Activated naive CD4-positive, alpha-beta T cell treated with anti-CD3 and anti-CD28 coated beads, Interleukin-2, amount 50 U/mL, for 24 hours (primary cell): Measurements from ENCODE around the gene SYDE2.

Experiments used
- H3K27ac Mint-ChIP-seq: one replicate; pipeline ENCODE4 v1.8.0; 2021; ENCODE audit warnings: mild to moderate bottlenecking, mixed read lengths
- H3K27me3 Mint-ChIP-seq: one replicate; pipeline ENCODE4 v1.8.0; 2021; ENCODE audit warnings: mixed read lengths
- H3K36me3 Mint-ChIP-seq: one replicate; pipeline ENCODE4 v1.8.0; 2021; ENCODE audit warnings: mixed read lengths
- H3K4me1 Mint-ChIP-seq: one replicate; pipeline ENCODE4 v1.8.0; 2021; ENCODE audit warnings: mixed read lengths
- H3K4me3 Mint-ChIP-seq: one replicate; pipeline ENCODE4 v1.8.0; 2021; ENCODE audit warnings: mild to moderate bottlenecking, mixed read lengths
- H3K9me3 Mint-ChIP-seq: one replicate; pipeline ENCODE4 v1.8.0; 2021; ENCODE audit warnings: mixed read lengths

The SYDE2 gene

DNA sequence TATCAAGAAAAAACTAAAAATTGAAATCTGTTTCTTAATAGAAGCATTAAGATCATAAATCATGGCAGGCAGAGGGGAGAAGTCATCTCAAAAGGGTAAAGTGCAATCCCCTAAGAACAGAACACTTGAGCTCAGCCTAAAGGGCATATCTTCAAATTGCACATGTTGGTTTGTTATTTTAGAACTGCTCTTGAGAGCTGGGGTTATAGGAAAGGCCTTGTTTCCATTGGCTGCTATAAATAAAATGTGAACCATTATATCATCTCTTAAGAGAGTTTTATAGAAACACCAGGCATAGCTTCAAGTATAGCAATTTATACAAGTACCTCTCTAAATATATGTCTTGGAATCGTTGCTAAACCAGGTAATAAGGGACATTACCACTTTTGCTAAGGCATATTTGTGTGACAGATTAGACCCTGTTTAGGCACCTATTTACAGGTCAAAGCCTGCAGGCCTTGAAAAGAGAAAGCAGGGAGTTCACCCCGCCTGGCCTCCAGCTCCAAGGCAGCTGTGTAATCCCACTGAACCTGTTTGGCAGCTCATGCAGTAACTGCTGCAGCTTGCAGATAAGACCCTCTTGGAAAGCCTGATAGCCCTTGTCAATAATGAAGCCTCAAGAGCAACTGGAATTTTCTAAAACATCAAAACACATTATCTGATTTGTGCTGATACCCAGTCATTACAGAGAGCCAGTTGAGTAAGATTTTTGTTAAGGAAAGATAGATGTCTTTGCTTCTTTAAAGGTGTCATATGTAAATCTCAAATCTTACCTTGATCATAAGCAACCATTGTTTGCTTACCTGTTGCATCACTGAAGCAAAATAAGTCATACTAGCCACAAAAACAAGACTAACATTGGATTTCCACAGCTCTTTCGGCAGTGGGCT, 24.2 kb upstream of the SYDE2 start:
- H3K9me3 Mint-ChIP-seq: no peaks in the 10 kb centered on the region
- peaks cover 2% of the 10 kb centered on the region for H3K27me3 Mint-ChIP-seq
- no peaks in the 10 kb centered on the region for H3K4me1 Mint-ChIP-seq
- no peak overlapping the region for H3K27ac Mint-ChIP-seq
- H3K36me3 Mint-ChIP-seq: no peaks in the 10 kb centered on the region
- H3K4me3 Mint-ChIP-seq: no peak overlapping the region

- no peaks in the 10 kb centered on the region for H3K9me3 Mint-ChIP-seq
- peaks cover 2% of the 10 kb centered on the region for H3K27me3 Mint-ChIP-seq
- H3K36me3 Mint-ChIP-seq: no peaks in the 10 kb centered on the region
- no peak overlapping the region for H3K27ac Mint-ChIP-seq
- H3K4me1 Mint-ChIP-seq: no peaks in the 10 kb centered on the region
- no peak overlapping the region for H3K4me3 Mint-ChIP-seq
These were observed 23.5 kb upstream of the SYDE2 start for GRCh38 chr1:85224295-85224694.

DNA sequence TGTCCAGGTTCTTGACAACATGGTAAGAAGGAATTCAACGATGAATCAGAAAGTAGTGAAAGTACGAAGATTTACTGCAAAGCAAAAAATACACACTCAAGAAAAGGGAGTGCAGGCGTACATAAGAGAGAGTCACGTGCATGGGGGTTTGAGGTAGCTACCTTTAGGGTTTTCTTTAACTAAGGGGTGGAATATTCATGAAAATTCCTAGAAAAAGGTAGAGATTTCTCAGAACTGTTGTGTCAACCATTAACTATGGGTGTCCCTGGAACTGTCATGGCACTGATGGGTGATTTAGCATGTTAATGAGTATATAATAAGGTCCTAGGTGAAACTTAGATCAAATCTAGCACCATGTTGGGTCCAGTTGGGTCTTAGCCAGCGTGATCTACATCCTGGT, 22.5 kb upstream of the SYDE2 start:
- Mint-ChIP-seq H3K4me1 (no peaks in the 10 kb centered on the region), H3K9me3 (no peaks in the 10 kb centered on the region), H3K36me3 (no peaks in the 10 kb centered on the region), H3K27me3 (peaks cover 2% of the 10 kb centered on the region), H3K4me3 (no peak overlapping the region), H3K27ac (no peak overlapping the region)

DNA sequence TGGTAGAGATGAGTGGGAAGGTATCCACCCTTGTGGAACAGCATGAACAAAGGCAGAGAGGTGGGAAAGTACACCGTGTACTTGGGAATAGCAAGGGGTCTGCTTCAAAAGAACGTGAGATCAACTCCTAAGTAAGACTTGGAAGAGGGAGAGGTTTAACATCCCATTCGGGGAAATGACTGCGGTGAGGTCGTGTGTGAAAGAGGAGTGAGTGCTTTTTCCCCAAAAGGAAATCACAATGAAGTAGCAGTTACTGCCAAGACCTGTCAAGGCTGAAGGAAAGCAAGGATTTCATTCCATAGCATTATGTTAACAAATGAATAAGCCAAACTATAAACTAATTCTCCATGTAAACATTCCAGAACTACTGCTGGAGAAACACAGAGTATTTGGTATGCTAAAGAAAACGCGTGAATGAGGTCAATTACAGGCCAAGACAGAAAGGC, 20.0 kb upstream of the SYDE2 start:
- Mint-ChIP-seq H3K27me3 (peaks cover 10% of the 10 kb centered on the region), H3K9me3 (no peaks in the 10 kb centered on the region), H3K27ac (no peak overlapping the region)

DNA sequence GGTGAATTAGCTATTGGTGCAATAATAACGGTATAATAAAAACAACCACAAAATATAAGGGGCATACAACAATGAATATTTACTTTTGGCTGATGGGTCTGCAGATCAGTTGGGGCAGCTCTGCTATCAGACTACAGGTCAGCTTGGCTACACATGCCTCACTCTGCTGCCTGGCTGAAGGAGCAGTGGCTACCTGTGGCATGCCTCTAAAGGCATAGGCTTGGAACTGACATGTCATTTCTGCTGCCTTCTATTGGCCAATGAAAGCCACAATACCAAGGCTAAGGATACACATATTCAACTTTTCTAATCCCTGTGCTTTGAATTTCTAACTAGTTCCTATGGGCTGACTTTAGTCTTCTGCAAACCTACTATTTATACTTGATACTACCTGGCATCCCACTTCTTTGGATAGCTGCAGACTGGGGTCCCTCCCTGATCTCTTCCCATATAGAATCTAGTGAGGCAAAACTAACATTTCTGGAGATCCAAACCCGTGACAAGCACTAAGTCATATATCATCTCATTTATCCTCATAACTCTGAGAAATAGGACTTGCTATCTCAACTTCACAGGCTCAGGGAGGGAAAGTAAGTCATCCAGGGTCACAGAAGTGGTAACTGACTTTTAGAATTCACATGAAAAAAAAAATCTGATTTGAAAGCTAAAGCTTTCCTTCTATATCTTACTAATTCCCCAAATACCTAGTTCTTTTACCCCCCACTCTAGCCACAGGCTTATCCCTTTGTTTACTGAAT, 19.2 kb upstream of the SYDE2 start:
- peaks cover 12% of the 10 kb centered on the region for H3K27me3 Mint-ChIP-seq

More for the DNA sequence above, 20.0 kb upstream of the SYDE2 start:
- H3K36me3 Mint-ChIP-seq: peaks cover 6% of the 10 kb centered on the region
- no peaks in the 10 kb centered on the region for H3K4me1 Mint-ChIP-seq
- H3K4me3 Mint-ChIP-seq: no peak overlapping the region

GRCh38 chr1:85216697-85217096, 15.9 kb upstream of the SYDE2 start:
- Mint-ChIP-seq H3K27ac (no peak overlapping the region), H3K27me3 (peaks cover 16% of the 10 kb centered on the region), H3K4me1 (no peaks in the 10 kb centered on the region), H3K9me3 (no peaks in the 10 kb centered on the region), H3K36me3 (peaks cover 6% of the 10 kb centered on the region), H3K4me3 (no peak overlapping the region)

More for the DNA sequence above, 19.2 kb upstream of the SYDE2 start:
- Mint-ChIP-seq H3K36me3 (peaks cover 6% of the 10 kb centered on the region), H3K4me3 (no peak overlapping the region), H3K4me1 (no peaks in the 10 kb centered on the region), H3K9me3 (no peaks in the 10 kb centered on the region), H3K27ac (no peak overlapping the region)

GRCh38 chr1:85214654-85215053, 13.8 kb upstream of the SYDE2 start:
- H3K27me3 Mint-ChIP-seq: peaks cover 14% of the 10 kb centered on the region
- no peak overlapping the region for H3K27ac Mint-ChIP-seq
- H3K4me1 Mint-ChIP-seq: no peaks in the 10 kb centered on the region
- H3K9me3 Mint-ChIP-seq: no peaks in the 10 kb centered on the region
- H3K4me3 Mint-ChIP-seq: no peak overlapping the region
- H3K36me3 Mint-ChIP-seq: peaks cover 6% of the 10 kb centered on the region

GRCh38 chr1:85208488-85208887, 7.7 kb upstream of the SYDE2 start:
- peak overlapping the region; percentile 26 for H3K27ac Mint-ChIP-seq
- H3K36me3 Mint-ChIP-seq: no peaks in the 10 kb centered on the region
- no peak overlapping the region for H3K4me3 Mint-ChIP-seq
- H3K27me3 Mint-ChIP-seq: peaks cover 7% of the 10 kb centered on the region
- no peaks in the 10 kb centered on the region for H3K9me3 Mint-ChIP-seq
- no peaks in the 10 kb centered on the region for H3K4me1 Mint-ChIP-seq

DNA sequence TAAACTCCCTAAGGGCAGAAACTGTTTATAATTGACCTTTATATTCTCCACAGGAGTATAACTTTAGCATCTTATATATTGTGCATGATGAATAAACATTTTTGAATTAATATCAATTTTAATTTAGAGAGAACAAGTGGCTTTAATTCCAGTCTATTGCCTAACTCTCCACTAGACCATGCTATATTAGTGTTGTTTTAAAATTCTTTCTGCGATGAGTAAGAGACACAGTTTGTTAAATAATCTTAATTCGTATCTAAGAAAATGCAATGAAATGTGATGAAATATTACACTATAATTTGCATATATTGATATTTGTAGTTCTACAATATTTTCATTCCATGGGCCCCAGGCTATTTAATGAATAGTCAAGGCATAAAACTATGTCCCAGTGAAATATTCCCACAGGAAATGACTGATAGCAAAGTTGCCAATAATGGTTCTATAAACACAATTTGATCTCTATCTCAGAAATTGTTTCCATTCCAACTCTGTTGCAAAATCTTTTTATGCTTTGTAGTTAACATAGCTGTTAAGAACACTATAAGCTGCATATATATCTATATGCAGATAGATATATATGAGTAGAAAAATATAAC, 2.9 kb upstream of the SYDE2 start:
- Mint-ChIP-seq H3K36me3 (no peaks in the 10 kb centered on the region), H3K9me3 (no peaks in the 10 kb centered on the region), H3K4me3 (no peak overlapping the region), H3K27me3 (no peaks in the 10 kb centered on the region), H3K4me1 (peaks cover 28% of the 10 kb centered on the region), H3K27ac (no peak overlapping the region)

- Mint-ChIP-seq H3K4me3 (no peak overlapping the region), H3K36me3 (no peaks in the 10 kb centered on the region), H3K27ac (no peak overlapping the region), H3K4me1 (peaks cover 36% of the 10 kb centered on the region), H3K9me3 (no peaks in the 10 kb centered on the region), H3K27me3 (no peaks in the 10 kb centered on the region)
These were observed 2.0 kb upstream of the SYDE2 start for GRCh38 chr1:85202864-85203255.

DNA sequence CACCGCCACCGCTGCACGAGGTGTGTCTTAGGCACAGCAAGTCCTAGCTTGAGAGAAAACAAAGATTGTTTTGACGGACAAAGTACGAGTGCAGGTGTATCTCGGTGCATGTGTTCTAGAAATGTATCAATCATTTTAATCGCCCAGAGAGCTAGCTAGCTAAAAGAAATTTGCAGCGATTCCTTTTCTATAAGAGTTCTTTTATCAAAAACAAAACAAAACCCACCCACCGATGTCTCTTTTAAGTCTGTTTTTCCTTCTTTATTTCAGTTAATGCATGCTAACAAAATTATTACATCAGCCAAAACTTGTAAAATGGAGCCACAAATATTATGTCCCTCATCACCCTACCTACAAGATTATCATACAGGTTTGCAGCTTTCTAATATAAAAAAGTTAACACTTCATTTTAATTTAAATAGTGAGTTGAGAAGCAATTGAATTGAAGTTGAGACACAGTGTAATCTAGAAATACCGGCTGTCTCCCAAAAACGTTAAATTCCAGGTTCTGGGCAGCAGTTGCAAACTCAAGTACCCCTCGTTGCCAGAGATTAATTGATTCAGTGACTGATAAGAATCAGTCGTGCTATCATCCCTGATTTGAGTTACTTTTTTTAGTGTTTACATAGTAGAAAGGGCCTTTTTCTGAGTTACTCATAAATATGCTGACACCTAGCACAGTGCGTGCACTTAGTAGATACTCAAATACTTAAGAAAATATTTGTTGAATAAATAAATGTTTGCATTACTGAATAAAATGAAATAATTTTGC, 1.5 kb upstream of the SYDE2 start:
- no peaks in the 10 kb centered on the region for H3K9me3 Mint-ChIP-seq
- peaks cover 40% of the 10 kb centered on the region for H3K4me1 Mint-ChIP-seq
- H3K27ac Mint-ChIP-seq: peak overlapping the region; percentile 93
- H3K36me3 Mint-ChIP-seq: no peaks in the 10 kb centered on the region
- H3K27me3 Mint-ChIP-seq: no peaks in the 10 kb centered on the region
- H3K4me3 Mint-ChIP-seq: peak overlapping the region; percentile 95

- H3K36me3 Mint-ChIP-seq: no peaks in the 10 kb centered on the region
- no peaks in the 10 kb centered on the region for H3K27me3 Mint-ChIP-seq
- H3K4me1 Mint-ChIP-seq: peaks cover 46% of the 10 kb centered on the region
- peak overlapping the region; percentile 95 for H3K4me3 Mint-ChIP-seq
- H3K9me3 Mint-ChIP-seq: no peaks in the 10 kb centered on the region
- peak overlapping the region; percentile 93 for H3K27ac Mint-ChIP-seq
These were observed 700 bp upstream of the SYDE2 start for GRCh38 chr1:85201340-85202091.

DNA sequence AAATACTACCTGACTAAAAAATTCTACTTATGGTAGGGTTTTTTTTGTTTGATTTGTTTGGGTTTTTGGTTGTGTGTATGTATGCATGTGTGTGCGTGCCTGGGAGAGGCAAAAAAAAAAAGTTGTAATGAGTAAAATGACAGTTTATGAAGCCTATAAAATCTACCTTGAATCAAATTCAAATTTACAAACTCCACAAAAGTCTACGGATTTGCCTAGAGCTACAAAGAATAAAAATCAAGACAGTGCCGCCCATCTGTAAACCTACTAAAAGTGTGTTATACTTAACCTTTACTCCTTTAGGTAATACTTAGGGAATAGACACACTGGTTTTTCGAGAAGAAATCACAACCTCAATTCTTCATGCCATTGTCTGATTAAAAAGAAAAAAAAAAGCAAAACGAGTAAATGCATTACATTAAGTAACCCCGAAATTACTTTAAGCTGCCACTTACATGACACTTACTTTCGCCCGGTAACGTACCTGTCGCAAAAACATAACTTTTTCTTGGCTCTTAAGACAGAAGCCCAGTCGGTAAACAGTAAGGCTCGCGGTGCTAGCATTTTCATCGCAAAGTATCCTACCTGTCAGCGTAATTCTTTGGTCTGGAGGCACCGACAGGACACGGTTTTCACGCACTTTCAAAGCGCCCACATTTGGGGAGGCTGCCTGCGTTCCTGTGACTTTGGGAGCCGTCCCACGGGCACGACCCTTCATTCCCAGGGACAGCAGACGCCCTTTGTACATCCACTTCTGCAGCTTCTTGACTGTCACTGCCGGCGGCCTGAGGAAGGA, 951 bp downstream of the SYDE2 start:
- Mint-ChIP-seq H3K9me3 (no peaks in the 10 kb centered on the region), H3K36me3 (no peaks in the 10 kb centered on the region), H3K27ac (no peak overlapping the region), H3K27me3 (no peaks in the 10 kb centered on the region), H3K4me1 (peaks cover 59% of the 10 kb centered on the region), H3K4me3 (peak overlapping the region; percentile 87)

GRCh38 chr1:85198864-85199263, 2.0 kb downstream of the SYDE2 start:
- H3K4me3 Mint-ChIP-seq: peak overlapping the region; percentile 33
- H3K4me1 Mint-ChIP-seq: peaks cover 59% of the 10 kb centered on the region
- no peak overlapping the region for H3K27ac Mint-ChIP-seq
- no peaks in the 10 kb centered on the region for H3K27me3 Mint-ChIP-seq
- H3K9me3 Mint-ChIP-seq: no peaks in the 10 kb centered on the region
- H3K36me3 Mint-ChIP-seq: no peaks in the 10 kb centered on the region
